Brain microvascular endothelial cell (primary cell): Measurements from ENCODE around the gene HERC5.

Experiments
- DNase-seq: peaks from one replicate; pipeline ENCODE4 v3.0.0-alpha.2; 2020
- H3K27ac ChIP-seq: fragments of 250-450 bp; sonication (Bioruptor Pico); 2 replicates; pipeline ENCODE4 v1.5.1; 2020; ENCODE audit warnings: mild to moderate bottlenecking, moderate library complexity
- H3K27me3 ChIP-seq: fragments of 250-450 bp; sonication (Bioruptor Pico); replicated peaks from 2 replicates; pipeline ENCODE4 v1.5.1; 2020; ENCODE audit warnings: mild to moderate bottlenecking
- H3K36me3 ChIP-seq: fragments of 250-450 bp; sonication (Bioruptor Pico); replicated peaks from 2 replicates; pipeline ENCODE4 v1.5.1; 2020; ENCODE audit warnings: mild to moderate bottlenecking
- H3K4me3 ChIP-seq: 2 replicates; pipeline ENCODE4 v1.5.1; 2011; ENCODE audit warnings: low read depth, mild to moderate bottlenecking, control low read depth, low read length, moderate library complexity
- in situ Hi-C: cut with HindIII; loops from 2 replicates; pipeline ENCODE4 v1.10.0; 2017; ENCODE audit warnings: low sequenced_read_pairs, low pct_ligation_motif_present
- TF ChIP-seq, protein P1 (sequence below): IDR thresholded peaks from 2 replicates; pipeline ENCODE4 v1.5.1; 2011; ENCODE audit warnings: low read depth, mild to moderate bottlenecking, moderate library complexity, low read length, control low read depth, inconsistent platforms; ENCODE audit errors: missing control alignments

The HERC5 gene

DNA sequence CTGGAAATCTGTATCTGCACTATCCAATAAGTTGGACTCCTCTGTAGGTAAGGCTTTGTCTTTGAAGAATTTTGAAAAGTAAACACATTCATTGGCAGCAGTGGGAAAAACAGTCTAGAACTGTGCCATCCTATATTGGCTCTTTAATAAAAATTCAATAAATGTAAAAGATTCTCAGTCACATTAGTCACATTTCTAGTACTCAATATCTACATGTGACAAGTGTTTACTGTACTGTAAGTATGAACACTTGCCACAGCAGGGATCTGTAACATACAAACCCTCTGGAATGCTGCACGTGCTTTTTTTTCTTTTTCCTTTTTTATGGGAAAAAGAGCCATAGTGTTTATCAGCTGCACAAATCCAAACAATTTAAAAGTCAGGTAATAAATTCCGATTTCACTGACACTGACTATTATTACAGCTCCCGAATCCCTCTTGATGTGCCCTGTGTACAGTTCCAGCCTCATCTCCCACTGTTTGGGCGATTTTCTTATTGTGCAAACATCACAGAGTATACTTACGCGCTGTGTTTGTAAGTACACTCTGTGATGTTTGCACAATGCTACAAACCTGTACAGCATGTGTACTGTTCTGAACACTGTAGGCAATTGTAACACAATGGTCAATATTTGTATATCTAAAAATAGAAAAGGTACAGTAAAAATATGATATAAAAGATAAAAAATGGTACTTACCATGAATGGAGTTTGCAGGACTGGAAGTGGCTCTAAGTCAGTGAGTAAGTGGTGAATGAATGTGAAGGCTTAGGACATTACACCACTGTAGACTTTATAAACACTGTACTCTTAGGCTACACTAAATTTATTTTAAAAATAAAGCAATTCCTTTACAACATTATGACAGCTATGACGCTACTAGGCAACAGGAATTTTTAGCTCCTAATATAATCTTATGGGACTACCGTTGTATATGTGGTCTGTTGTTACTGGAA lies 57.9 kb downstream of the HERC5 start:
- no peak for DNase-seq
- Histone ChIP-seq H3K36me3 (no peaks in the 10 kb centered on the region), H3K27me3 (no peaks in the 10 kb centered on the region), H3K4me3 (no peak overlapping the region), H3K27ac (no peak overlapping the region)
- TF ChIP-seq, protein P1, sequence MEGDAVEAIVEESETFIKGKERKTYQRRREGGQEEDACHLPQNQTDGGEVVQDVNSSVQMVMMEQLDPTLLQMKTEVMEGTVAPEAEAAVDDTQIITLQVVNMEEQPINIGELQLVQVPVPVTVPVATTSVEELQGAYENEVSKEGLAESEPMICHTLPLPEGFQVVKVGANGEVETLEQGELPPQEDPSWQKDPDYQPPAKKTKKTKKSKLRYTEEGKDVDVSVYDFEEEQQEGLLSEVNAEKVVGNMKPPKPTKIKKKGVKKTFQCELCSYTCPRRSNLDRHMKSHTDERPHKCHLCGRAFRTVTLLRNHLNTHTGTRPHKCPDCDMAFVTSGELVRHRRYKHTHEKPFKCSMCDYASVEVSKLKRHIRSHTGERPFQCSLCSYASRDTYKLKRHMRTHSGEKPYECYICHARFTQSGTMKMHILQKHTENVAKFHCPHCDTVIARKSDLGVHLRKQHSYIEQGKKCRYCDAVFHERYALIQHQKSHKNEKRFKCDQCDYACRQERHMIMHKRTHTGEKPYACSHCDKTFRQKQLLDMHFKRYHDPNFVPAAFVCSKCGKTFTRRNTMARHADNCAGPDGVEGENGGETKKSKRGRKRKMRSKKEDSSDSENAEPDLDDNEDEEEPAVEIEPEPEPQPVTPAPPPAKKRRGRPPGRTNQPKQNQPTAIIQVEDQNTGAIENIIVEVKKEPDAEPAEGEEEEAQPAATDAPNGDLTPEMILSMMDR = no peak
- in situ Hi-C loops = loop anchor here (10.0 kb wide), 1 partner anchor 300 kb away; no protein-coding TSS in a partner anchor

DNA sequence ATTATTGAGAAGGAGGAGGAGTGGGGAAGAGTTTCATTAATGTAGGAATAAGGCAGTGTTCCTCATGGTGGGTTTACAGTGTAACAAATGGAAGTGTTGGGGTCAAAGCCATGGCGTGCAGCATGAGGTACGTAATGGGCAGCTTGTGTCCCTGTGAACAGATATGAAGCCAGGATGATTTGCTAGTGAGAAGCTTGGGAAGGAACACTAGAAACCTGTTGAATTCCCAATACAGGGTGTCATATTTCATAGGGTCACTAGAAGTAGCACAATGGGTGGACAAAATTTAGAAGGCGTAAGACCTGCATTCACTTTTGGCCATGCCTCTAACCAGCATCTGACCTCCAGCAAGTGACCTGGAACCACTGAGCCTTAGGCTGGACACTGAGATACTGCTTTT lies 59.8 kb downstream of the HERC5 start:
- no peaks in the 10 kb centered on the region for H3K27me3 ChIP-seq
- H3K27ac ChIP-seq = no peak overlapping the region
- H3K4me3 ChIP-seq = no peak overlapping the region
- in situ Hi-C loops = loop anchor here (10.0 kb wide), 1 partner anchor 302 kb away; no protein-coding TSS in a partner anchor
- peaks cover 7% of the 10 kb centered on the region for H3K36me3 ChIP-seq
- DNase-seq = no peak
- TF ChIP-seq, protein P1 = no peak

DNA sequence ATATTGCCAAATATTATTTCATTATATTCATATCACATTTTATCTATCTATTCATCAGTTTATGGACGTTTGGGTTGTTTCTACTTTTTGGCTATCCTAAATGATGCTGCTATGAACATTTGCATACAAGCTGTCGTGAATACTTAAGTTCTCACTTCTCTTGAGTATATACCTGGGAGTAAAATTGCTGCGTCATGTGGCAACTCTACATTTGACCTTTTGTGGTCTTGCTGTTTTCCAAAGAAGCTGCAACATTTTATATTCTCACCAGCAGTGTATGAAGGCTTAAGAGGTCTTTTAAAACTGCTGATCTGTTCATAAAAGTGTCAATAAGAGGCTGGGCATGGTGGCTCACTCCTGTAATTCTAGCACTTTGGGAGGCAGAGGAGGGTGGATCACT lies 60.9 kb downstream of the HERC5 start:
- TF ChIP-seq, protein P1 = no peak
- no peak for DNase-seq
- Histone ChIP-seq H3K27me3 (no peaks in the 10 kb centered on the region), H3K36me3 (peaks cover 7% of the 10 kb centered on the region), H3K27ac (no peak overlapping the region), H3K4me3 (no peak overlapping the region)
- in situ Hi-C loops = loop anchor here (10.0 kb wide), 1 partner anchor 303 kb away; no protein-coding TSS in a partner anchor

DNA sequence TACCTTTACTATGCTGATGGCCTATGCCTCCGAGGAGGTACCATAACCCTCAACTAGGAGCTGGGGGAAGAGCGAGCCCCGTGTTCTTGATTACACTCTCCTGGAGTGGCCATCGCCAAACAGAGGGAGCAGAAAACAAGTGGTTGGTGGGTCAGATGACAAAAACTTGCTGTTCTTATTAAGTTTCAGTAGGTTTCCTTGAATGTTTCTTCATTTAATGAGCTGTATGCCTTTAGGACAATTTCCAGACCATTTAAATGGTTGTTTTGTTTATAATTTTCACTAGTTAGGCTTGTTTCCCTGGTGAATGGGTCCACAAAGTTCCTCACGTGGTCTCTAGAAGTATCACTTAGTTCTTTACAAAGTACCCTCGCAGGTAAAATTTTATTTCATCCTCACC lies 62.0 kb downstream of the HERC5 start:
- TF ChIP-seq, protein P1 = no peak
- Histone ChIP-seq H3K36me3 (peaks cover 7% of the 10 kb centered on the region), H3K27me3 (no peaks in the 10 kb centered on the region), H3K4me3 (no peak overlapping the region), H3K27ac (no peak overlapping the region)
- in situ Hi-C loops = loop anchor here (10.0 kb wide), 1 partner anchor 304 kb away; no protein-coding TSS in a partner anchor
- no peak for DNase-seq

DNA sequence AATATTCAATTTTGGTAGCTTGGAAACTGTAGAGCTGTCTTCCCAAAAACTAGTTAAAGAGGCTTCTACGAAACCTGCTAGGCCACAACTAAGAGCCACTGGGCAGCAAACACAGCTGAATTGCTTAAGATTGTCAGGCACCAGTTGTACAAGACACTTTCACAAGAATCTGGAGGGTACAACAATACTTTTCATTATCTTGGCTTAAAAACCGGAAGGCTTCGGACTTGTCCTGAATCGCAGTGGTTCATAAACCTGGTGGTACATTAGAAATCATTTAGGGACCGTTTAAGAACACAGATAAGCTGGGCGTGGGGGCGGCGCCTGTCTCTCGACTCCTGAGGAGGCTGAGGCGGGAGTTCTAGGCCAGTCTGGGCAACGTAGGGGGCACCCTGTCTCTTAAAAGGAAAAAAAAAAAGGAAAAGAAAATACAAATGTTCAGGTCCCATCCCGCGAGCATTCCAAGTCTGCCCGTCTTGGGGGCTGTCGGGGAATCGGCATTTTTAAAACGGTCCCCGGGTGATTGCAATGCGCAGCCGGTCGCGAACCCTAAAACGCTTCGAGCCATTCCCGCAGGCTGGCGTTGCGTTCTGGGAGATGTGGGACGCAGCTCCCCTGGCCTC lies 65.9 kb downstream of the HERC5 start:
- TF ChIP-seq, protein P1 = no peak
- Histone ChIP-seq H3K27me3 (no peaks in the 10 kb centered on the region), H3K27ac (peak overlapping the region; percentile 89), H3K36me3 (peaks cover 7% of the 10 kb centered on the region), H3K4me3 (peak overlapping the region; percentile 95)
- in situ Hi-C loops = no loop called here
- DNase-seq = peak; percentile 30
